HT-29 (cell line): ENCODE measurements around the gene C15orf61. TPM values are rescaled to one million over a fixed set of nuclear protein-coding genes. Genes with fewer than 3 reads are reported as not detected.

ENCODE experiments used
- DNase-seq: peaks from one replicate; pipeline ENCODE4 v3.0.0-alpha.2; 2015; ENCODE audit warnings: low spot score
- total RNA-seq: library from RNA; depleted of rRNA; stranded (reverse); fragments of >200 nt; shearing (Covaris generic); gene quantifications from 2 replicates; pipeline ENCODE4 v1.2.3, GENCODE V29; 2014

The C15orf61 gene
- total RNA-seq, 1 experiment from 2014 or later = 9.6 TPM

- DNase-seq = no peak
These were observed 28.1 kb downstream of the C15orf61 start for GRCh38 chr15:67548862-67549651.

GRCh38 chr15:67549736-67550135 is 28.8 kb downstream of the C15orf61 start:
- no peak for DNase-seq

- DNase-seq = no peak
These were observed 29.6 kb downstream of the C15orf61 start for GRCh38 chr15:67550522-67550921.

- DNase-seq = no peak
These were observed 30.3 kb downstream of the C15orf61 start for GRCh38 chr15:67551207-67551743.

- no peak for DNase-seq
These were observed 33.6 kb downstream of the C15orf61 start for GRCh38 chr15:67554580-67554979.

GRCh38 chr15:67556976-67557570 is 36.1 kb downstream of the C15orf61 start:
- no peak for DNase-seq

- DNase-seq = no peak
These were observed 37.6 kb downstream of the C15orf61 start for GRCh38 chr15:67558502-67558901.

- DNase-seq = no peak
These were observed 38.2 kb downstream of the C15orf61 start for GRCh38 chr15:67559158-67559557.

- DNase-seq = no peak
These were observed 38.6 kb downstream of the C15orf61 start for GRCh38 chr15:67559576-67559975.

- DNase-seq = no peak
These were observed 39.4 kb downstream of the C15orf61 start for GRCh38 chr15:67560320-67560719.

- DNase-seq = no peak
These were observed 42.2 kb downstream of the C15orf61 start for GRCh38 chr15:67563092-67563491.

- no peak for DNase-seq
These were observed 43.4 kb downstream of the C15orf61 start for GRCh38 chr15:67564021-67564967.

- DNase-seq = no peak
These were observed 44.0 kb downstream of the C15orf61 start for GRCh38 chr15:67564968-67565345.

GRCh38 chr15:67569668-67570067 is 48.7 kb downstream of the C15orf61 start:
- no peak for DNase-seq

- peak; percentile 25 for DNase-seq
These were observed 50.1 kb downstream of the C15orf61 start for GRCh38 chr15:67570875-67571647.

- peak; percentile 27 for DNase-seq
These were observed 50.9 kb downstream of the C15orf61 start for GRCh38 chr15:67571648-67572415.

- no peak for DNase-seq
These were observed 52.3 kb downstream of the C15orf61 start for GRCh38 chr15:67573194-67573593.

- no peak for DNase-seq
These were observed 54.1 kb downstream of the C15orf61 start for GRCh38 chr15:67575039-67575502.

- DNase-seq = no peak
These were observed 57.2 kb downstream of the C15orf61 start for GRCh38 chr15:67578020-67578600.

- DNase-seq = no peak
These were observed 58.2 kb downstream of the C15orf61 start for GRCh38 chr15:67579164-67579563.
